Activated CD8-positive, alpha-beta memory T cell treated with anti-CD3 and anti-CD28 coated beads, Interleukin-2, amount 50 U/mL, for 24 hours (primary cell): ENCODE results near the gene AGRP.
A peak's percentile ranks its signal among the peaks of the same experiment; 100 is the strongest.
"Not testable (repeated sequence)": the region's sequence is repeated elsewhere in the genome, so short reads cannot be mapped to it uniquely, and the experiment has no call there.

Experiments
- DNase-seq: peaks from one replicate; pipeline ENCODE4 v3.0.0-alpha.2; 2020; ENCODE audit errors: extremely low read depth

AGRP gene

GRCh38 chr16:67483150-67483549 lies at the start of gene AGRP:
AGRP (minus strand) TSS chr16:67483547; CDS start chr16:67483398, 149 bp downstream.
- DNase-seq, result no peak

GRCh38 chr16:67531247-67531646 lies 47.9 kb upstream of the AGRP start:
- no peak for DNase-seq

- DNase-seq, result no peak
Observed at GRCh38 chr16:67530013-67530939, 46.9 kb upstream of the AGRP start.

- no peak for DNase-seq
Observed at GRCh38 chr16:67529582-67530012, 46.2 kb upstream of the AGRP start.

GRCh38 chr16:67528870-67529581 lies 45.7 kb upstream of the AGRP start:
- no peak for DNase-seq

GRCh38 chr16:67528222-67528869 lies 45.0 kb upstream of the AGRP start, which contains the start of gene RIPOR1:
RIPOR1 (plus strand) TSS chr16:67528829; CDS start chr16:67538447, 9,618 bp downstream.
- DNase-seq, result no peak

GRCh38 chr16:67526149-67526791 lies 42.9 kb upstream of the AGRP start:
- no peak for DNase-seq

GRCh38 chr16:67525176-67525860 lies 42.0 kb upstream of the AGRP start:
- DNase-seq, result no peak

GRCh38 chr16:67521095-67521804 lies 37.9 kb upstream of the AGRP start:
- DNase-seq, result peak; percentile 97

GRCh38 chr16:67519242-67519641 lies 35.9 kb upstream of the AGRP start:
- no peak for DNase-seq

- no peak for DNase-seq
Observed at GRCh38 chr16:67518676-67519075, 35.3 kb upstream of the AGRP start.

- DNase-seq, result no peak
Observed at GRCh38 chr16:67517661-67518423, 34.5 kb upstream of the AGRP start.

- no peak for DNase-seq
Observed at GRCh38 chr16:67517155-67517445, 33.8 kb upstream of the AGRP start.

- DNase-seq, result no peak
Observed at GRCh38 chr16:67516296-67517154, 33.2 kb upstream of the AGRP start.

- DNase-seq, result peak; percentile 71
Observed at GRCh38 chr16:67514382-67514828, 31.1 kb upstream of the AGRP start.

- not testable (repeated sequence) for DNase-seq
Observed at GRCh38 chr16:67513892-67514291, 30.5 kb upstream of the AGRP start.

GRCh38 chr16:67509016-67509415 lies 25.7 kb upstream of the AGRP start:
- DNase-seq, result no peak

- no peak for DNase-seq
Observed at GRCh38 chr16:67506468-67506867, 23.1 kb upstream of the AGRP start.
